Measurements from ENCODE around the gene RAPGEF6.

Gene RAPGEF6

GRCh38 chr5:131430794-131431193, 204.2 kb downstream of the RAPGEF6 start:
- Histone ChIP-seq H3K9me3 (ENCODE audit: low read depth, low read length) (no peaks in the 10 kb centered on the region), H3K27ac (no peak overlapping the region), H3K9ac (ENCODE audit: insufficient read length) (no peak overlapping the region), H3K4me3 (no peak overlapping the region), H3K36me3 (ENCODE audit: insufficient read depth, low read length) (peaks cover 66% of the 10 kb centered on the region)
- DNase-seq (ENCODE audit: low read depth, low spot score): no peak
- TF ChIP-seq EZH2 (IDR thresholded peaks at IDR 0.05) (no peak), POLR2AphosphoS5 (IDR thresholded peaks at IDR 0.05; ENCODE audit: borderline replicate concordance, low read depth, low read length) (no peak), FOXP2 (optimal IDR thresholded peaks at IDR 0.05; ENCODE audit: control extremely low read depth, extremely low read length, insufficient read depth) (no peak)

- no peak for TF ChIP-seq EZH2 (IDR thresholded peaks at IDR 0.05)
- no peak for TF ChIP-seq FOXP2 (optimal IDR thresholded peaks at IDR 0.05; ENCODE audit: control extremely low read depth, extremely low read length, insufficient read depth)
- no peak for TF ChIP-seq POLR2AphosphoS5 (IDR thresholded peaks at IDR 0.05; ENCODE audit: borderline replicate concordance, low read depth, low read length)
- Histone ChIP-seq H3K27ac (no peak overlapping the region), H3K9ac (ENCODE audit: insufficient read length) (no peak overlapping the region)
Observed at GRCh38 chr5:131426011-131426410, 209.0 kb downstream of the RAPGEF6 start.

GRCh38 chr5:131423056-131423455, 212.0 kb downstream of the RAPGEF6 start:
- Histone ChIP-seq H3K27ac (no peak overlapping the region), H3K9ac (ENCODE audit: insufficient read length) (no peak overlapping the region), H3K9me3 (ENCODE audit: low read depth, low read length) (no peaks in the 10 kb centered on the region), H3K36me3 (ENCODE audit: insufficient read depth, low read length) (peaks cover 12% of the 10 kb centered on the region), H3K4me3 (no peak overlapping the region)
- peak; percentile 32 for DNase-seq (ENCODE audit: low read depth, low spot score)
- TF ChIP-seq POLR2AphosphoS5 (IDR thresholded peaks at IDR 0.05; ENCODE audit: borderline replicate concordance, low read depth, low read length) (no peak), FOXP2 (optimal IDR thresholded peaks at IDR 0.05; ENCODE audit: control extremely low read depth, extremely low read length, insufficient read depth) (no peak), EZH2 (IDR thresholded peaks at IDR 0.05) (no peak)

More at GRCh38 chr5:131426011-131426410, 209.0 kb downstream of the RAPGEF6 start:
- DNase-seq (ENCODE audit: low read depth, low spot score): no peak
- Histone ChIP-seq H3K9me3 (ENCODE audit: low read depth, low read length) (no peaks in the 10 kb centered on the region), H3K4me3 (no peak overlapping the region), H3K36me3 (ENCODE audit: insufficient read depth, low read length) (peaks cover 33% of the 10 kb centered on the region)

GRCh38 chr5:131419877-131420276, 215.2 kb downstream of the RAPGEF6 start:
- Histone ChIP-seq H3K9me3 (ENCODE audit: low read depth, low read length) (no peaks in the 10 kb centered on the region), H3K36me3 (ENCODE audit: insufficient read depth, low read length) (peaks cover 8% of the 10 kb centered on the region; the same call in 1 of the 2 replicates), H3K9ac (ENCODE audit: insufficient read length) (no peak overlapping the region), H3K4me3 (no peak overlapping the region), H3K27ac (no peak overlapping the region)
- TF ChIP-seq POLR2AphosphoS5 (IDR thresholded peaks at IDR 0.05; ENCODE audit: borderline replicate concordance, low read depth, low read length) (no peak), FOXP2 (optimal IDR thresholded peaks at IDR 0.05; ENCODE audit: control extremely low read depth, extremely low read length, insufficient read depth) (no peak), EZH2 (IDR thresholded peaks at IDR 0.05) (no peak)
- no peak for DNase-seq (ENCODE audit: low read depth, low spot score)

GRCh38 chr5:131418846-131419245, 216.2 kb downstream of the RAPGEF6 start:
- TF ChIP-seq EZH2 (IDR thresholded peaks at IDR 0.05) (no peak), FOXP2 (optimal IDR thresholded peaks at IDR 0.05; ENCODE audit: control extremely low read depth, extremely low read length, insufficient read depth) (no peak), POLR2AphosphoS5 (IDR thresholded peaks at IDR 0.05; ENCODE audit: borderline replicate concordance, low read depth, low read length) (no peak)
- peaks cover 14% of the 10 kb centered on the region; the same call in 1 of the 2 replicates for H3K36me3 ChIP-seq (ENCODE audit: insufficient read depth, low read length)
- H3K4me3 ChIP-seq: no peak overlapping the region
- H3K27ac ChIP-seq: no peak overlapping the region
- DNase-seq (ENCODE audit: low read depth, low spot score): no peak
- H3K9me3 ChIP-seq (ENCODE audit: low read depth, low read length): no peaks in the 10 kb centered on the region
- H3K9ac ChIP-seq (ENCODE audit: insufficient read length): no peak overlapping the region

GRCh38 chr5:131417240-131417869, 217.7 kb downstream of the RAPGEF6 start:
- no peaks in the 10 kb centered on the region for H3K9me3 ChIP-seq (ENCODE audit: low read depth, low read length)
- H3K9ac ChIP-seq (ENCODE audit: insufficient read length): no peak overlapping the region
- H3K4me3 ChIP-seq: no peak overlapping the region
- peaks cover 15% of the 10 kb centered on the region for H3K36me3 ChIP-seq (ENCODE audit: insufficient read depth, low read length)
- TF ChIP-seq EZH2 (IDR thresholded peaks at IDR 0.05) (no peak), FOXP2 (optimal IDR thresholded peaks at IDR 0.05; ENCODE audit: control extremely low read depth, extremely low read length, insufficient read depth) (no peak)
- peak overlapping the region; percentile 70 for H3K27ac ChIP-seq
- DNase-seq (ENCODE audit: low read depth, low spot score): peak; percentile 75

GRCh38 chr5:131416729-131417128, 218.3 kb downstream of the RAPGEF6 start:
- H3K9ac ChIP-seq (ENCODE audit: insufficient read length): peak overlapping the region; percentile 19
- peaks cover 15% of the 10 kb centered on the region for H3K36me3 ChIP-seq (ENCODE audit: insufficient read depth, low read length)
- H3K9me3 ChIP-seq (ENCODE audit: low read depth, low read length): no peaks in the 10 kb centered on the region
- TF ChIP-seq EZH2 (IDR thresholded peaks at IDR 0.05): no peak
- no peak for TF ChIP-seq POLR2AphosphoS5 (IDR thresholded peaks at IDR 0.05; ENCODE audit: borderline replicate concordance, low read depth, low read length)
- no peak for TF ChIP-seq FOXP2 (optimal IDR thresholded peaks at IDR 0.05; ENCODE audit: control extremely low read depth, extremely low read length, insufficient read depth)
- H3K4me3 ChIP-seq: no peak overlapping the region
- peak overlapping the region; percentile 70 for H3K27ac ChIP-seq
- DNase-seq (ENCODE audit: low read depth, low spot score): no peak

GRCh38 chr5:131413605-131414559, 221.1 kb downstream of the RAPGEF6 start:
- no peaks in the 10 kb centered on the region for H3K9me3 ChIP-seq (ENCODE audit: low read depth, low read length)
- TF ChIP-seq POLR2AphosphoS5 (IDR thresholded peaks at IDR 0.05; ENCODE audit: borderline replicate concordance, low read depth, low read length) (peak; percentile 40; the same call in 1 of the 2 replicates), EZH2 (IDR thresholded peaks at IDR 0.05) (no peak), FOXP2 (optimal IDR thresholded peaks at IDR 0.05; ENCODE audit: control extremely low read depth, extremely low read length, insufficient read depth) (peak; percentile 65)
- peaks cover 33% of the 10 kb centered on the region for H3K36me3 ChIP-seq (ENCODE audit: insufficient read depth, low read length)
- peak overlapping the region; percentile 99 for H3K27ac ChIP-seq
- DNase-seq (ENCODE audit: low read depth, low spot score): peak; percentile 72
- H3K4me3 ChIP-seq: peak overlapping the region; percentile 53
- H3K9ac ChIP-seq (ENCODE audit: insufficient read length): peak overlapping the region; percentile 67

All from SK-N-MC (cell line).